GM12873 (cell line): Measurements from ENCODE around the gene OR8D4.

ENCODE experiments used
- TF ChIP-seq, protein P1 (sequence below): IDR thresholded peaks from 2 replicates; pipeline ENCODE4 v1.5.1; 2012; ENCODE audit warnings: low read depth, mild to moderate bottlenecking, moderate library complexity, low read length, control low read depth; ENCODE audit not compliant: insufficient read depth; ENCODE audit errors: missing control alignments

The OR8D4 gene

DNA sequence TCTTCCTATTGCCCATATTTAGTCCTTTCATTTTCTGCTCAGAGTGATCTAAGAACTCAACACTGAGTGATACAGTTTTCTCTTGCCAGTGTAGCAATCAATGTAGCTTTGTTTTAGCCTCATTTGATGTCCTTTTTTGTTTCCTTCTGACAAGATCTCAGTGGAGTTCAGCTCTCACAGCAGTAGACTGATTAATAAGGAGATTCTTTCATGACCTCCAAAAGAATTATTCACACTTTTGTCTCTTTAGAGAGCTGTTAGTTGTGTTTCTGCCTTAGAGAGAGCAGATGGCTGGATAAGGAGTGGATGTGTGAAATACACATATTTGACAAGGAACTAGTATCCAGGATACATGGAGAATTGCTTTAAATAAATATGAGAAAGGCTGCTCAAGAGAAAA lies 9.9 kb upstream of the OR8D4 start:
- TF ChIP-seq, protein P1, sequence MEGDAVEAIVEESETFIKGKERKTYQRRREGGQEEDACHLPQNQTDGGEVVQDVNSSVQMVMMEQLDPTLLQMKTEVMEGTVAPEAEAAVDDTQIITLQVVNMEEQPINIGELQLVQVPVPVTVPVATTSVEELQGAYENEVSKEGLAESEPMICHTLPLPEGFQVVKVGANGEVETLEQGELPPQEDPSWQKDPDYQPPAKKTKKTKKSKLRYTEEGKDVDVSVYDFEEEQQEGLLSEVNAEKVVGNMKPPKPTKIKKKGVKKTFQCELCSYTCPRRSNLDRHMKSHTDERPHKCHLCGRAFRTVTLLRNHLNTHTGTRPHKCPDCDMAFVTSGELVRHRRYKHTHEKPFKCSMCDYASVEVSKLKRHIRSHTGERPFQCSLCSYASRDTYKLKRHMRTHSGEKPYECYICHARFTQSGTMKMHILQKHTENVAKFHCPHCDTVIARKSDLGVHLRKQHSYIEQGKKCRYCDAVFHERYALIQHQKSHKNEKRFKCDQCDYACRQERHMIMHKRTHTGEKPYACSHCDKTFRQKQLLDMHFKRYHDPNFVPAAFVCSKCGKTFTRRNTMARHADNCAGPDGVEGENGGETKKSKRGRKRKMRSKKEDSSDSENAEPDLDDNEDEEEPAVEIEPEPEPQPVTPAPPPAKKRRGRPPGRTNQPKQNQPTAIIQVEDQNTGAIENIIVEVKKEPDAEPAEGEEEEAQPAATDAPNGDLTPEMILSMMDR = no peak

DNA sequence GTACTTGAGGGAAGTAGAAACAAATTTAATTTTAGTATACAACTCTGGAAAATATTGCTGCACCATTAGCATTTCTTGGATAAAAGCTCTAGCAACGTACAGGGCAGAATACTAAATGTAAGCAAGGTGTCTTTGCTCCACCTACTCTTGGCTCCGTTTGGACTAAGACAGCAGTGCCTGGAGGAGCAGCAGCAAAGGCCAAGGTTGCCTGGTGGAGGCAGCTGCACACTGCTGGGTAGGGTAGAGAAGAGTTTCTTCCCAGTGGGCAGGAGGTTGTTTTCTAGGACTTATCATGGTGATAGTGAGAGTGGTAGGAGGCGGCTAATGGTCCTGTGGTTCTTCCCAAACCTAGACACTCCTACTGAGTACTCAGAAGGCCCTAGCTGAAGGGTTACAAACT lies 2.2 kb upstream of the OR8D4 start:
- TF ChIP-seq, protein P1 = no peak

DNA sequence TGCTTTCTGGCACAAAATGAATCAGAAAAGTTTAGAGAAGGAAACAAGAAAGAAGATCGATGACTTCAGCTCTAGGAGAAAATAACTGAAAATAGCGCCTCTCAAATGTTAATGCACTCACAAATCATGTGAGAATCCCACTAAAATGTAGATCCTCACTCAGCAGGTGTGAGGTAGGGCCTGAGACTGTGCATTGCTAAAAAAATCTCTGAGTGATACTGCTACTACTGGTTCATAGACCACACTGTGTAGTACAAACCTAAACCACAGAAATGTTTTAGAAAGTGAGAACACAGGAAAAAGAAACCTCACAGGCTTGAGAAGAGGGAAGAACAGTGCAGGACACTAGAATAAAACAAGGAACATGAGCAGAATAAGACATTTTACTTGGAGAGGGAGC lies 2.0 kb downstream of the OR8D4 start:
- TF ChIP-seq, protein P1 = no peak

DNA sequence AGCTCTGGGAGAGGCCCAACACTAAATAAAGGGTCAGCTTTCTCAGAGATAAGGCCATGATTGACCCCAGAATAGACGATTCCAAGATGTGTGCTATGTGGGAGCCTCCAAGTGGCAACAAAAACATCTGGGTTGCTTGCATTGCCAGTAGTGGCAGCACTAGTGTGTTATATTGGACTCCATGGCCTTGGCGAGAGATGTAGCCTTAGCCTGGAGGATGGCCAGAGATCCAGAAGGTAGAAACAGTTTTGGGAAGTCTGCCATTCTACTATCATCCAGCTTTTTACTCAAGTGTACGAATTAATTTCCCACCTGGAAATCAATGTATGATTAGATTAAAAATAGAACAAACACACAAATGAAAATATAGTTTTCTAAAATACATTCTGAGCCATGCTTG lies 3.0 kb downstream of the OR8D4 start:
- TF ChIP-seq, protein P1 = no peak

DNA sequence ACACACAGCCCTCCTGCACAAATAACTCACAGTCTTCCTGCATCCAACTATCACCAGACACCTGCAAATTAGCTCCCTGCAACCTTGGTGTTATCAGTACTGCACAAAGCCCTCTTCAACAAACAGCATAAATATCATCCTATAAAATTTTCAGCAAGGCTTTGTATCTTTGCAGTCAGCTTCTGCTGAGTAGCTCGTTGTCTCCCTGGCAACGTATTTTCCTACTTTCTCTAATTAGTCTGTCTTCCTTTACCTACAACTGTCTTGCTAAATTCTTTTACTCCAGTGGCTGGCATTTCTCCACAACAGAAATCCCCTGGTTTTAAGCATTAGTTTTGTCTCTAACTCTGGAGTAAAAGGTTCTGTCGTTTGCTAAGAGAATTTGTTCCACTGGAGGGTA lies 3.9 kb downstream of the OR8D4 start:
- TF ChIP-seq, protein P1 = no peak

DNA sequence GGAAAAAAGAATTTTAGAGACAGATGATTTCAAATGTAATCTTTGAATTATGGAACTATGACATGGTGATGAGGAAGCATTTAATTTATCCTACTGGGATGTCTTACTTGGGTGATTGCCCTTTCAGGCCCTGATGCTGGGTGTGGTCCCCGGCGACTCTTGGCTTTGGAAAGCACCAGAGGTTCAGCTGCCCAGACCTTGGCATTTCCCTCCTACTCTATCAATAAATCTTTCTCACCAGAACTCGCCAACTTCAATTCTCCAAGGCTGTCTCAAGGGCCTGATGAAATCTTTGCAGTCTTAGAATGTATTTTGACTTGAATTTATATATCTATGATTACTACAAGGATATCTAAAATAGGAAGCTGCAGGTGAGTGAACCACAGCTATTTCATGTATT lies 19.0 kb downstream of the OR8D4 start:
- TF ChIP-seq, protein P1 = no peak

DNA sequence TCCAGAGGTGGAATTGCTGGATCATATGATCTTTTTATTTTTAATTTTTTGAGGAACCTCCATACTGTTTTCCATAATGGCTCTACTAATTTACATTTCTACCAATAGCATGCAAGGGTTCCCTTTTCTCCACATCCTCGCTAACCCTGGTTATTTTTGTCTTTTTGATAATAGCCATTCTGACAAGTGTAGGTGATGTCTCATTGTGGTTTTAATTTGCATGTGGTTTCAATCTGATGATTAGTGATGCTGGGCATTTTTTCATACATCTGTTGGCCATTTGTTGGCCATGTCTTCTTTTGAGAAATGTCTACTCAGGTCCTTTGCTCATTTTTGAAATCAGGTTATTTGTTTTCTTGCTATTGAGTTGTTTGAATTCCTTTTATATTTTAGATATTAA lies 22.1 kb downstream of the OR8D4 start:
- TF ChIP-seq, protein P1 = no peak
